HuH-7 (cell line): Measurements from ENCODE around the gene FAM32A.
"Not testable (repeated sequence)": the region's sequence is repeated elsewhere in the genome, so short reads cannot be mapped to it uniquely, and the experiment has no call there.

Source experiments
- DNase-seq: peaks from one replicate; pipeline ENCODE4 v3.0.0; 2011; ENCODE audit warnings: low spot score

Gene FAM32A

GRCh38 chr19:16164222-16164890, 20.9 kb upstream of the FAM32A start:
- no peak for DNase-seq

GRCh38 chr19:16166417-16166816, 18.8 kb upstream of the FAM32A start:
- no peak for DNase-seq

DNA sequence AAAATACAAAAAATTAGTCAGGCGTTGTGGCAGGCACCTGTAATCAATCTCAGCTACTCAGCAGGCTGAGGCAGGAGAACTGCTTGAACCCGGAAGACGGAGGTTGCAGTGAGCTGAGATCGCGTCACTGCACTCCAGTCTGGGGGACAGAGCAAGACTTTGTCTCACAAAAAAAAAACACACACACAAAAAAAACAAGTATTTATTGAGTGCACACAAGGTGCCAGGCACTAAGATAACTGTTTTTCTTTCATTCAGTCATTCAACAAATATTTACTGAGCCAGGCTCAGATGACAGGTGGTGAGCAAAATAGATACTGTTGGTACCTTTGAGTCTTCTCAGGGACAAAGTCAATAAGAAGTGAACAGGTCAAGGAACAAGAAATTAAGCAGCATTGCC, 18.2 kb upstream of the FAM32A start:
- DNase-seq: no peak

DNA sequence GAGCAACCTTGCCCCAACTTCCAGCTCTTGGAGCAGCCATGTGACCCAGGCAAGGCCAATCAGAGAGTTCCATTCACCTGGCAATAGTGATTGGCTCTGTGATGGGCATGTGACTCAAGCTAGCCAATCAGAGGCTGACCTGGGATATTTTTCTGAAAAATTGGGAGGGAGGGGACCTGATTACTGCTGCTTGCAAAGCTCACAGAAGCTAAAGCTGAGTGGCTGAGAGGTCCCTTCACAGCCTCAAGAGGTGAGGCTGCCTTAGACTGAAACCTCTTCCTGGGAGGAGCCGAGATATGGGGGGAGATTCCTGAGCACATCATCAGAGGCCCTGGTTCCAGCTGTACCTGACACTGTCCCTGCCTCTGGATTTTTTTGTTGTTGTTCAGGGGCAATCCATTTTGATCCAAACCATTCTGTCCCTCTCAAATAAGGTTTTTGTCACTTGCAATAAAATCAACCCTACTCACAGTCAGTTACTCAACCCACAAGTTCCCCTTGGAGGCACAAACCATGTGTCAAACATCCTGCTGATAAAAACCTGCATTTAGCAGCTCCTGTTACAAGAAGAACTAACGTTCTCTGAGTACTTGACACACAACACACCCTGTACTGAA, 16.6 kb upstream of the FAM32A start:
- no peak for DNase-seq

GRCh38 chr19:16170134-16170533, 15.1 kb upstream of the FAM32A start:
- no peak for DNase-seq

- DNase-seq: no peak
These were observed 9.3 kb upstream of the FAM32A start for GRCh38 chr19:16175954-16176353.

- DNase-seq: not testable (repeated sequence)
These were observed 6.3 kb upstream of the FAM32A start for GRCh38 chr19:16178866-16179265.

- DNase-seq: no peak
These were observed 4.6 kb upstream of the FAM32A start for GRCh38 chr19:16180611-16181010.

GRCh38 chr19:16184665-16185122, 516 bp upstream of the FAM32A start:
- DNase-seq: no peak

- DNase-seq: peak; percentile 32
These were observed 536 bp downstream of the FAM32A start for GRCh38 chr19:16185768-16186123.

DNA sequence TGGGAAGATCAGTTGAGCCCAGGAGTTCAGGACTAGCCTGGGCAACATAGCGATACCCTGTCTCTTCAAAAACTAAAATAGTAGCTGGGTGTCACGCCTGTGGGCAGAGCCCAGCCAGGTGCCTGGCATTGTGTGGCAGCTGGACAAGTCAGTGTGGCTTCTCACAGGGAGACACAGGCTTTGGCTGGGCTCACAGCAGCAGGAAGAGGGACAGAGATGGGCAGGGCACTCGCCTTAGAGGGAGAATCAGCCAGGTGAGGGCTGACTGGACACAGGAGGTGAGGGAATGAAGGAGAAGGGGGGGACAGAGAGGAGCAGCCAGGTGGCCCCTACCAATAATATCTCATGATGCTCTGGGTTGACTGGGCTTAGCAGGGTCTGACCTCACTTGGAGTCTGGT, 3.3 kb downstream of the FAM32A start:
- no peak for DNase-seq

DNA sequence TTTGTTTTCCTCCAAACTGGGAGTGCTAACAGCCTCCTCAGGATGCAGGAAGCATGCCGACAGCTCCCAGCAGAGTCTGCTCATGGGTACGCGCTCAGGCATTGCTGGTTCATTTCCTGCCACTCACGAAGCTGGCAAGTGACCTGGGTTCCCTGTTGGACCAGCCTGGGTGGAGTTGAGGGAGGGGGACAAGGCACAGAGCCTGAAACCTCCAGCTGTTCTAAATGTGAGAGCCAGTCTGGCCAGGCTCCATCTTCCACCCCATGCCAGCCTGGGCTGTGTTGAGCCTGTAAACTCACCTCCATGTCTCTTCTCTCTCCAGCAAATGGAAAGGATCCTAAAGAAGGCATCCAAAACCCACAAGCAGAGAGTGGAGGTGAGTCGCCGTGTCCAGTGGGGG, 5.0 kb downstream of the FAM32A start:
- no peak for DNase-seq

GRCh38 chr19:16190736-16191135, 5.5 kb downstream of the FAM32A start:
- DNase-seq: no peak

- DNase-seq: no peak
These were observed 6.2 kb downstream of the FAM32A start for GRCh38 chr19:16191216-16191908.

GRCh38 chr19:16193466-16193865, 8.3 kb downstream of the FAM32A start:
- no peak for DNase-seq

DNA sequence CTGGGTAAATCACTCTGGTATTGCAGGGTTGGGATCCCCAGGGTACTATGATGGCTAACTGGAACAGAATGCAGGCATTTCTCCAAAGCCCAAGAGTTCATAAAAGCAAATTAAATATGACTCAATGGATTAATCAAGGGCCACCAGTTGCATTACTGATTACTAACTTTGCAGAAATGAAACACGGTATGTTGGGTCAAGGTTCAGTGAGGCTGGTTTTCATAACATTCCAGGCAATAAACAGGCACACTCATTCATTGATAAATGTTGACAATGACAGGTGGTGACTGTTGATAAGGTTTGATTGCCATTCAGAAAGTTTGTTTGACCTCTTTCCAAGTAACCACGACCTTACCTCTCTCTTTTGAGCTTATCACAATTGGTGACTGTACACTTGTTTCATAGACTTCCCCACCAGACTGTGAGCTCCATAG, 12.0 kb downstream of the FAM32A start:
- no peak for DNase-seq

DNA sequence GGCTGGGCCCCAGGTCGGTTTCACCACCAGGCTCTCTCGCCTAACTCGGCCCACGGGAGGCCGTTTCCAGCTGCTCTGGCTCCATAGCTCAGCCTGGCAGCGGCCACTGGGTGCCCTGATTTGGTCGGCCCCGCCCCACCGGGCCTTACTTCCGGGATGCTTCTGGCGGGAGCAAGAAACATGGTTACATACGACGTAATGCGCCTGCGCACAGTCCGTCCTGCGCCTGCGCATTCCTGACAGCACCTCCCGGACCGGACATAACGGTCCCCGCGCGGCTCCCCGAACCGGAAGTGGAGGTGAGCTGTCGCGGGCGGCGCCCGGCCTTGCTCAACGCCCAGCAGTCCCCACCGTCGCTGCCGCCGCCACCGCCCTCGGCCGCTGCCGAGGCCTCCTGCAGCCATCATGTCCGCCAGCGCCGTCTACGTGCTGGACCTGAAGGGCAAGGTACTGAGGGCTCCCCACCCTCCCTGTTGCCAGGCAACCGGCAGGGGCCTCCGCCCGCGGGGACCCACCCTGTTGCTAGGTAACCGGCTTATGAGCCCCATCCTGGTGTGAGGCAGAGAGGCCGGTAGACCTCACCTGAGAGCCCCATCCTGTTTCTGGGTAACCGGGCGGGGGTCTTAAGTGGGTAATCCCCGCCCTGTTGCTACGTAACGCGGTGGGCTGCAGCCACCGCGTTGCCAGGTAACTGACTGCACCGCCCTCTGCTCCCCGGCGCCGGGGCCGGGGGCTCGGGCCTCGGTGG, 12.6 kb downstream of the FAM32A start, which contains the start of gene AP1M1:
Gene AP1M1 (plus strand): TSS at position 290 of the 748 bp plus-strand sequence. CDS start 116 bp downstream, at position 406.
- peak; percentile 95 for DNase-seq

DNA sequence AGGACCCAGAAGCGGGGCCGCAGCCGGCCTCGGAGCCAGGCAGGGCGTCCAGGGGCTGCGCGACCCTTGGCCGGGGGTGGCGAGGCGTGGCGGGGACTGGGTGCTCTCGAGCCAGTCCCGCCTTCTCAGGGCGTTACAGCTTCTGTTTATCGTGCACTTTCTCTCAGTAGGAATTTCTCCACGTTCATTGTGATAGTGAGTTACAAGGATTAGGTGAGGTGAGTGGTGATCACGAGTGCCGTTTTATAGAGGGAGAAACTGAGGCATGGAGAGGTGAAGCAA, 13.1 kb downstream of the FAM32A start:
- no peak for DNase-seq

DNA sequence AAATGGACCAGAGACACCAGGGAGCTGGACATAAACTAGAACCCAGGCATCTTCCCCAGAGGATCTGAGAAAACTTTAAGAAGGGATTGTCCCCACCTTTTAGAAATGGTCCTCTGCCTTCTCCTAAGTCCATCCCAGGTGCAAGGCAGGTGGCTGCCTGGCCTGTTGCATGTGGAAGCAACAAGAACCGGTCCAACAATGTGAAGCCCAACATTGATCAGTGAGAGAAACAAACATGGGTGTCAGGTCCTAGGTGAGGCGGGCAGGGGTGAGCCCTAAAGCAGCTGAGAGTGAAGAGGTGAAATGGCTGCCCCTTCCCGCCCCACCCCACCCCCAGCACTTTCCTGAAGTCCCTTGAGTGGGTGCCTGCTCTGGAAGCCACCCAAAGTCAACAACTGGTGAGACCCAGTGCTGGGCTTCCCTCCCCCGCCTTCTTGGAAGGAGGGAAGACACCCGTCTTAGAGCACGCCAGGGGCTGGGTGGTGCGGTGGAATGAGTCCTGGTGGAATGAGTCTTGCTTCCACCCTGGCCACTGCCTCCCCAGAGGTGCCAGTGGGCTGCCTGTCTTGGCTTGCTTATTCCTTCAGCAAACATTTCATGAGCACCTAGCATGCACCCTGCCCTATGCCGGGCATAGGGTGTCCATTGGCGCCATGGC, 14.2 kb downstream of the FAM32A start:
- no peak for DNase-seq

DNA sequence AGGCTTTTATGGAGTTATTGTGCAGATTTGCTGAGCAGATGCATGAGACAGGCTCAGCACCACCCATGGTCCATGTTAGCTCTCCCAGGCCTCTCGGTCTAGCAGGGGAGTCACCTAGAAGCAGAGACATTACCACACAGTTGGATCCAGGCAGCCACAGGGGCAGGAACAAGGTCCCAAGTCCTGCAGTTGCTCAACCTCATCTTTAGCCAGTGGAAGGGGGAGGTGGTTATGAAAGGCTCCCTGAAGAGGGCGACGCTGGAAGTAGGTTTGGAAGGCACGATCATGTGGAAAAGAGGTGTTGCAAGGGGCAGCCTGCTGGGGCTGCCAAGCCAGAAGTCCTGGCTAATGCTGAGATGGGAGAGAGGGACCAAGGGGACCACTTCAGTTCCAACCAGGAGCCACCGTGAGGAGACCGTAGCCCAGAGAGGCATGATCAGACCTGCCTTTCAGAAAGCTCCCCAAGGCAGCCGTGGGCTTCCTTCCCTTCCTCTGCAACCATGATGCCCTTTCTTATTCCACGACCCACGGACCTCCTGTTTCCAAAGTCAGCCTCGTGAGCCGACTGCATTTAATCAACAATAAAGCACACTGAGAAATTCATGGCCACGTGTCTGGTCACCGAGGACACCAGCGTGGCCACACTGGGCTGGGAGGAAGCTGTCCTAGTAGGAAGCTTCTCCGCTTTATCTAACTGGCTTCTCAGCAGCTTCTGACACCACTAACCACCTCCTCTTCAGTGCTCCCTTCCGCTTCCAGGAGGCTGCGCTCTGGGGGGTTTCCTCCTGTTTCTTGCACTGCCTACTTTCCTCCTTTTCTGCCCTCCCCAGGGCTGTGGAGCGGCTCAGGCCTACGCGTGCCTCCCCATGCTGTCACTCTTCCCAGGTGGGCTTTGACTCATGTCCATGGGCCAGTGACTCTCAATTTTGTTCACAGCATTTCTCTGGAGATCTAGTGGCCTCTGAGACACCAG, 15.1 kb downstream of the FAM32A start:
- DNase-seq: peak; percentile 92

DNA sequence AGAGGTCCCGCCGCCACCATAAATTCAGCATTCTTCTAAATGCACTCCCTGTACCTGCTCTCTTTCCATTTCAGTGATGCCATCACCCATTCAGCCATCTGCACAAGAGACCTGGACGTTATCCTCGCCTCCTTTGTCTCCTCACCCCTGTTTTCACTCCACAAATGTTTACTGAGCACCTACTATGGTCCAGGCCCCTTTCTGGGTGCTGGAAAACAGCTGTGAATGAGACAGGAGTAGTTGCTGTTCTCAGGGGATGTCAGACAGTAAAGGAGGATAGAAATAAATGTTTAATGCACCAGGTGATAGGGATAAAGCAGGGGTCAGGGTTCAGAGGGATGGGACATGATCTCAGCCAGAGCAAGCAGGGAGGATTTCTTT, 15.8 kb downstream of the FAM32A start:
- DNase-seq: no peak
